Heart left ventricle (tissue), 13 donors: Measurements from ENCODE around the gene TUSC1.

Experiments used
- CTCF ChIP-seq, 12 donors: fragments of 200-600 bp; sonication (generic) in 4 of 12; IDR thresholded peaks; one replicate each; pipeline versions ENCODE4 v1.5.0 to v1.8.0; 2018 to 2022; ENCODE audit warnings: antibody characterized with exemption in 12 of 12, mild to moderate bottlenecking in 5 of 12
- POLR2A ChIP-seq, 2 donors: fragments of 450-650 bp; IDR thresholded peaks; one replicate each; pipeline ENCODE4 v1.6.1; 2017; ENCODE audit warnings: antibody characterized with exemption in 2 of 2, mild to moderate bottlenecking in 2 of 2, moderate library complexity in 2 of 2
- donor health status: ischemic (EF 13 %, LVEDD 7.1; RV severe dilation, severe dysfunction).
- donor health status: DM: no; HTN: yes; CAD: no.
- donor health status: DM: no; HTN: no; CAD: no.
- donor health status: ischemic (EF 25% LVEDD 6.9; RV normal size, moderate dysfunction).
- donor health status: ischemic (EF 25% LVEDD 5.7; RV mildly dilated, moderate dysfunction).
- donor health status: ischemic (EF 35%, LVEDD 5.7; RV mildly dilated, moderate dysfunction).
- donor health status: nonischemic (EF 11% LVEDD 7.7; RV severe dilation, severe dysfunction).
- donor health status: DM: yes; HTN: yes; CAD: no.
- donor health status: PGD.
- donor health status: ischemic (EF 29% LVEDD 5.4; RV normal size, mild dysfunction).
- donor health status: nonischemic (EF 23%, LVEDD 6.1; RV moderate dilation, normal function).

GRCh38 chr9:25629231-25629630 is 49.0 kb downstream of the TUSC1 start:
- TF ChIP-seq POLR2A (IDR thresholded peaks at IDR 0.05) (no peak), CTCF (IDR thresholded peaks at IDR 0.05) (no peak)
